WTC11 (cell line): Measurements from ENCODE around the gene HELZ. TPM values are rescaled to one million over a fixed set of nuclear protein-coding genes. Genes with fewer than 3 reads are reported as not detected.

Experiments
- ATAC-seq: fragments of 200-7000 bp; cut with Tn5 transposase; 2 replicates; pipeline ENCODE4 v1.10.0; 2021; ENCODE audit warnings: mild to moderate bottlenecking, moderate library complexity
- CTCF ChIA-PET: fragments of 300-600 bp; sonication (Branson Sonifier 250); formaldehyde crosslinking; loops from one replicate; lab custom pipeline; 2021; ENCODE audit warnings: antibody characterized with exemption; lab: Charles Lee
- POLR2A ChIA-PET: fragments of 350-600 bp; sonication (Branson Sonifier 250); formaldehyde crosslinking; loops from one replicate; lab custom pipeline; 2021; ENCODE audit warnings: antibody characterized with exemption; lab: Charles Lee
- DNase-seq: peaks from one replicate; pipeline ENCODE4 v3.0.0; 2021; ENCODE audit warnings: low spot score
- H3K27ac Mint-ChIP-seq: 2 replicates; pipeline ENCODE4 v1.8.0; 2021; ENCODE audit warnings: mixed read lengths
- H3K27me3 Mint-ChIP-seq: 2 replicates; pipeline ENCODE4 v1.8.0; 2021; ENCODE audit warnings: low read depth, mild to moderate bottlenecking, moderate library complexity, mixed read lengths
- H3K36me3 Mint-ChIP-seq: 2 replicates; pipeline ENCODE4 v1.8.0; 2021; ENCODE audit warnings: mixed read lengths
- H3K4me1 Mint-ChIP-seq: 2 replicates; pipeline ENCODE4 v1.8.0; 2022; ENCODE audit warnings: mixed read lengths
- H3K4me3 Mint-ChIP-seq: 2 replicates; pipeline ENCODE4 v1.8.0; 2021; ENCODE audit warnings: mild to moderate bottlenecking, moderate library complexity, mixed read lengths
- H3K9me3 Mint-ChIP-seq: 2 replicates; pipeline ENCODE4 v1.8.0; 2021; ENCODE audit warnings: mixed read lengths
- ATF6 ChIP-seq: sonication (generic); formaldehyde crosslinking; IDR thresholded peaks from 2 replicates; pipeline ENCODE4 v1.8.1; 2023; ENCODE audit warnings: mild to moderate bottlenecking, missing genetic modification reagents
- EMX1 ChIP-seq: fragments of 250-450 bp; sonication (Bioruptor Pico); IDR thresholded peaks from 2 replicates; pipeline ENCODE4 v1.8.0; 2021; ENCODE audit warnings: mild to moderate bottlenecking
- ESRRA ChIP-seq: sonication (generic); formaldehyde crosslinking; IDR thresholded peaks from 2 replicates; pipeline ENCODE4 v1.8.1; 2022; ENCODE audit warnings: mild to moderate bottlenecking, missing genetic modification reagents, borderline replicate concordance
- JAZF1 ChIP-seq: fragments of 250-450 bp; sonication (Bioruptor Pico); IDR thresholded peaks from 2 replicates; pipeline ENCODE4 v1.9.0; 2021; ENCODE audit warnings: moderate library complexity, mild to moderate bottlenecking, inconsistent platforms
- JUN ChIP-seq: sonication (generic); formaldehyde crosslinking; IDR thresholded peaks from 2 replicates; pipeline ENCODE4 v1.8.0; 2023; ENCODE audit warnings: mild to moderate bottlenecking, missing genetic modification reagents
- PRDM15 ChIP-seq: sonication (generic); formaldehyde crosslinking; IDR thresholded peaks from 2 replicates; pipeline ENCODE4 v1.8.0; 2022; ENCODE audit warnings: missing genetic modification reagents
- PRRX2 ChIP-seq: fragments of 250-450 bp; sonication (Bioruptor Pico); IDR thresholded peaks from 2 replicates; pipeline ENCODE4 v1.8.0; 2021; ENCODE audit warnings: mild to moderate bottlenecking
- SOX15 ChIP-seq: fragments of 250-450 bp; sonication (Bioruptor Pico); IDR thresholded peaks from 2 replicates; pipeline ENCODE4 v1.9.0; 2021; ENCODE audit warnings: mild to moderate bottlenecking
- TP53 ChIP-seq: sonication (generic); formaldehyde crosslinking; IDR thresholded peaks from 2 replicates; pipeline ENCODE4 v1.8.1; 2023; ENCODE audit warnings: mild to moderate bottlenecking, missing genetic modification reagents
- USF1 ChIP-seq: sonication (generic); formaldehyde crosslinking; IDR thresholded peaks from 2 replicates; pipeline ENCODE4 v1.8.0; 2022; ENCODE audit warnings: mild to moderate bottlenecking, missing genetic modification reagents
- ZBTB21 ChIP-seq: sonication (generic); formaldehyde crosslinking; IDR thresholded peaks from 2 replicates; pipeline ENCODE4 v1.8.1; 2023; ENCODE audit warnings: mild to moderate bottlenecking, missing genetic modification reagents, borderline replicate concordance
- ZNF121 ChIP-seq: sonication (generic); formaldehyde crosslinking; IDR thresholded peaks from 2 replicates; pipeline ENCODE4 v1.8.0; 2023; ENCODE audit warnings: missing genetic modification reagents
- ZNF219 ChIP-seq: sonication (generic); formaldehyde crosslinking; IDR thresholded peaks from 2 replicates; pipeline ENCODE4 v1.8.0; 2023; ENCODE audit warnings: missing genetic modification reagents, mild to moderate bottlenecking, borderline replicate concordance
- ZNF423 ChIP-seq: fragments of 250-450 bp; sonication (Bioruptor Pico); IDR thresholded peaks from 2 replicates; pipeline ENCODE4 v2.1.2; 2022; ENCODE audit warnings: mild to moderate bottlenecking, moderate library complexity
- total RNA-seq: library from RNA; stranded (reverse); gene quantifications from 3 replicates; pipeline ENCODE4 v1.2.3, GENCODE V29; 2021
- TF ChIP-seq, protein P1 (sequence below): sonication (generic); formaldehyde crosslinking; IDR thresholded peaks from 2 replicates; pipeline ENCODE4 v1.8.1; 2023; ENCODE audit warnings: mild to moderate bottlenecking, missing genetic modification reagents, moderate library complexity
- TF ChIP-seq, protein P2 (sequence below): sonication (generic); formaldehyde crosslinking; IDR thresholded peaks from 2 replicates; pipeline ENCODE4 v1.8.0; 2023; ENCODE audit warnings: missing genetic modification reagents
- TF ChIP-seq, protein P3 (sequence below): sonication (generic); formaldehyde crosslinking; IDR thresholded peaks from 2 replicates; pipeline ENCODE4 v1.8.0; 2022; ENCODE audit warnings: mild to moderate bottlenecking, missing genetic modification reagents
- TF ChIP-seq, protein P4 (sequence below): sonication (generic); formaldehyde crosslinking; IDR thresholded peaks from 2 replicates; pipeline ENCODE4 v1.8.0; 2022; ENCODE audit warnings: mild to moderate bottlenecking, missing genetic modification reagents

Gene HELZ
- total RNA-seq, 1 experiment from 2014 or later, result 49.1 TPM

GRCh38 chr17:67071595-67071994 is 173.4 kb downstream of the HELZ start:
- Mint-ChIP-seq H3K4me3 (no peak overlapping the region), H3K36me3 (peaks cover 3% of the 10 kb centered on the region; the same call in 1 of the 2 replicates), H3K27ac (no peak overlapping the region), H3K9me3 (no peaks in the 10 kb centered on the region), H3K27me3 (no peaks in the 10 kb centered on the region), H3K4me1 (peaks cover 9% of the 10 kb centered on the region)
- DNase-seq (no peak), ATAC-seq (no peak)
- ChIA-PET POLR2A (no interaction called here), CTCF (no interaction called here)
- no peak for TF ChIP-seq JUN (CRISPR knock-in tag)
- no peak for TF ChIP-seq USF1
- TF ChIP-seq, protein P1, sequence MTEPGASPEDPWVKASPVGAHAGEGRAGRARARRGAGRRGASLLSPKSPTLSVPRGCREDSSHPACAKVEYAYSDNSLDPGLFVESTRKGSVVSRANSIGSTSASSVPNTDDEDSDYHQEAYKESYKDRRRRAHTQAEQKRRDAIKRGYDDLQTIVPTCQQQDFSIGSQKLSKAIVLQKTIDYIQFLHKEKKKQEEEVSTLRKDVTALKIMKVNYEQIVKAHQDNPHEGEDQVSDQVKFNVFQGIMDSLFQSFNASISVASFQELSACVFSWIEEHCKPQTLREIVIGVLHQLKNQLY (CRISPR knock-in tag), result no peak
- no peak for TF ChIP-seq PRDM15 (CRISPR knock-in tag)
- TF ChIP-seq, protein P2, sequence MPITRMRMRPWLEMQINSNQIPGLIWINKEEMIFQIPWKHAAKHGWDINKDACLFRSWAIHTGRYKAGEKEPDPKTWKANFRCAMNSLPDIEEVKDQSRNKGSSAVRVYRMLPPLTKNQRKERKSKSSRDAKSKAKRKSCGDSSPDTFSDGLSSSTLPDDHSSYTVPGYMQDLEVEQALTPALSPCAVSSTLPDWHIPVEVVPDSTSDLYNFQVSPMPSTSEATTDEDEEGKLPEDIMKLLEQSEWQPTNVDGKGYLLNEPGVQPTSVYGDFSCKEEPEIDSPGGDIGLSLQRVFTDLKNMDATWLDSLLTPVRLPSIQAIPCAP (CRISPR knock-in tag), result no peak
- no peak for TF ChIP-seq SOX15 (CRISPR knock-in tag)
- TF ChIP-seq ATF6, result no peak
- TF ChIP-seq EMX1 (CRISPR knock-in tag), result no peak
- TF ChIP-seq ZNF219 (CRISPR knock-in tag), result no peak
- TF ChIP-seq ZNF423 (CRISPR knock-in tag), result no peak
- no peak for TF ChIP-seq ZNF121
- no peak for TF ChIP-seq ZBTB21 (CRISPR knock-in tag)
- TF ChIP-seq, protein P3, sequence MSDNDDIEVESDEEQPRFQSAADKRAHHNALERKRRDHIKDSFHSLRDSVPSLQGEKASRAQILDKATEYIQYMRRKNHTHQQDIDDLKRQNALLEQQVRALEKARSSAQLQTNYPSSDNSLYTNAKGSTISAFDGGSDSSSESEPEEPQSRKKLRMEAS (CRISPR knock-in tag), result no peak
- TF ChIP-seq TP53, result no peak
- TF ChIP-seq, protein P4, sequence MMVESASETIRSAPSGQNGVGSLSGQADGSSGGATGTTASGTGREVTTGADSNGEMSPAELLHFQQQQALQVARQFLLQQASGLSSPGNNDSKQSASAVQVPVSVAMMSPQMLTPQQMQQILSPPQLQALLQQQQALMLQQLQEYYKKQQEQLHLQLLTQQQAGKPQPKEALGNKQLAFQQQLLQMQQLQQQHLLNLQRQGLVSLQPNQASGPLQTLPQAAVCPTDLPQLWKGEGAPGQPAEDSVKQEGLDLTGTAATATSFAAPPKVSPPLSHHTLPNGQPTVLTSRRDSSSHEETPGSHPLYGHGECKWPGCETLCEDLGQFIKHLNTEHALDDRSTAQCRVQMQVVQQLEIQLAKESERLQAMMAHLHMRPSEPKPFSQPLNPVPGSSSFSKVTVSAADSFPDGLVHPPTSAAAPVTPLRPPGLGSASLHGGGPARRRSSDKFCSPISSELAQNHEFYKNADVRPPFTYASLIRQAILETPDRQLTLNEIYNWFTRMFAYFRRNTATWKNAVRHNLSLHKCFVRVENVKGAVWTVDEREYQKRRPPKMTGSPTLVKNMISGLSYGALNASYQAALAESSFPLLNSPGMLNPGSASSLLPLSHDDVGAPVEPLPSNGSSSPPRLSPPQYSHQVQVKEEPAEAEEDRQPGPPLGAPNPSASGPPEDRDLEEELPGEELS (CRISPR knock-in tag), result no peak
- TF ChIP-seq ESRRA (CRISPR knock-in tag), result no peak
- no peak for TF ChIP-seq JAZF1 (CRISPR knock-in tag)
- no peak for TF ChIP-seq PRRX2 (CRISPR knock-in tag)
